ENCODE measurements around the gene CAV3.
"Not testable (repeated sequence)": the region's sequence is repeated elsewhere in the genome, so short reads cannot be mapped to it uniquely, and the experiment has no call there.

Gene CAV3

DNA sequence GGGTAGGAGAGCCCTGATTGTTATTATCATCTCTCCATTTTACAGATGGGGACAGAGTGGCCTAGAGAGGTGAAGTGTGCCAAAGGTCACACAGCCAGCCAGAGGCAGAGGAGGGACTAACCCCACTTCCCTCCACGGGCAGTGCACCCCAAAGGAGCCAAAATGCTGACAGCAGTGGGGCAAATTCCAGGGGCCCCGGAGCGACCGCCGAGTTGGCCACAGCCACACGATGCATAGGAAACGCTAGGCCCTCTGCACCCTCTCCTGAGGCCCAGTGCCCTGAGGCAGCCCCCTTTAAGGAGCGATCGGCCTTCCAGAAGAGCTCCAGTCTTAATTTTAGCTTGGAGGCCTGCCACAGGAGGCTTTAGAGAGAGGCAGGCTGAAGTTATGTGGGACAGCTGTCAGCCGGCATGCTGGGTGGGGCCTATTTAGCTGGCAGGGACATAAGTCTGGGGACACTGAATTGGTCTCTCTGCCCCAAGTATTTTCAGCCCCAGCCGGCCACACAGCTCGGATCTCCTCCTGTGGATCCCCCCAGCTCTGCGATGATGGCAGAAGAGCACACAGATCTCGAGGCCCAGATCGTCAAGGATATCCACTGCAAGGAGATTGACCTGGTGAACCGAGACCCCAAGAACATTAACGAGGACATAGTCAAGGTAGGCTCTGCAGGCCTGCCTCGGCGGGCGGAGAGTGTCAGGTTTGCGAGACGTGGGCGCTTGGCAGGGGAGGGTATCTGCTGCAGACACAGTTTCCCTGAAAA lies at the start of gene CAV3:
Gene CAV3, plus strand, starts transcription at position 471 of the 763 bp plus-strand sequence. Its CDS starts 75 bp downstream, at position 546.
- DNase-seq (ENCODE audit: low read depth): no peak

GRCh38 chr3:8684992-8685391 lies 48.6 kb upstream of the CAV3 start:
- not testable (repeated sequence) for DNase-seq (ENCODE audit: low read depth)

DNA sequence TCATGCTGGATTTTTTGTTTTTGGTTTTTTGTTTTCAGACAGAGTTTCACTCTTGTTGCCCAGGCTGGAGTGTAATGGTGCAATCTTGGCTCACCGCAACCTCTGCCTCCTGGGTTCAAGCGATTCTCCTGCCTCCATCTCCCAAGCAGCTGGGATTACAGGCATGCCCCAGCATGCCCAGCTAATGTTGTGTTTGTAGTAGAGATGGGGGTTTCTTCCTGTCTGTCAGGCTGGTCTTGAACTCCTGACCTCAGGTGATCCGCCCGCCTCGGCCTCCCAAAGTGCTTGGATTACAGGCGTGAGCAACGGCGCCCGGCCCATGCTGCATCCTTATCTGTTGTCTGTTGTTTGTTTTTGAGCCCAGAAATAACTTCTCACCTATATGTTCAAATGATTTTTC lies 42.3 kb upstream of the CAV3 start:
- not testable (repeated sequence) for DNase-seq (ENCODE audit: low read depth)

- DNase-seq (ENCODE audit: low read depth): no peak
These were observed 31.0 kb upstream of the CAV3 start for GRCh38 chr3:8702560-8702959.

- no peak for DNase-seq (ENCODE audit: low read depth)
These were observed 28.0 kb upstream of the CAV3 start for GRCh38 chr3:8705575-8705974.

DNA sequence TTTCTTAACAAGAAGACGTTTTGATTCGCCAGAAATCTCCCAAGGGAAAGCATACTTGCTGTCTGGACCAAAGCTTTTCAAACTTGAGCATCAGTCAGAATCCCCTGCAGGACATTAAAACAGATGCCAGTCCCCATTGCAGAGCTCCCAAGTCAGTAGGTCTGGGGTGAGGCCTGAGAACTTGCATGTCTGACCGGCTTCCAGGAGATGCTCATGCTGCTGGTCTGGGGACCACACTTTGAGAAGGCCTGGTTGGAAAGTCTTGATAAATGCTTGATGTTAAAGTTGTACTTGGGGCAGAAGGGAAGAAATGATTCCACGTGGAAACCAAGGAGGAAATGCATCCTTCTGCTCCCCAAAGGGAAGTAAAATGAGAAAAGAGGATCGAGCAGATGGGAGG lies 24.3 kb upstream of the CAV3 start:
- DNase-seq (ENCODE audit: low read depth): no peak

GRCh38 chr3:8709801-8710507 lies 23.6 kb upstream of the CAV3 start:
- DNase-seq (ENCODE audit: low read depth): no peak

DNA sequence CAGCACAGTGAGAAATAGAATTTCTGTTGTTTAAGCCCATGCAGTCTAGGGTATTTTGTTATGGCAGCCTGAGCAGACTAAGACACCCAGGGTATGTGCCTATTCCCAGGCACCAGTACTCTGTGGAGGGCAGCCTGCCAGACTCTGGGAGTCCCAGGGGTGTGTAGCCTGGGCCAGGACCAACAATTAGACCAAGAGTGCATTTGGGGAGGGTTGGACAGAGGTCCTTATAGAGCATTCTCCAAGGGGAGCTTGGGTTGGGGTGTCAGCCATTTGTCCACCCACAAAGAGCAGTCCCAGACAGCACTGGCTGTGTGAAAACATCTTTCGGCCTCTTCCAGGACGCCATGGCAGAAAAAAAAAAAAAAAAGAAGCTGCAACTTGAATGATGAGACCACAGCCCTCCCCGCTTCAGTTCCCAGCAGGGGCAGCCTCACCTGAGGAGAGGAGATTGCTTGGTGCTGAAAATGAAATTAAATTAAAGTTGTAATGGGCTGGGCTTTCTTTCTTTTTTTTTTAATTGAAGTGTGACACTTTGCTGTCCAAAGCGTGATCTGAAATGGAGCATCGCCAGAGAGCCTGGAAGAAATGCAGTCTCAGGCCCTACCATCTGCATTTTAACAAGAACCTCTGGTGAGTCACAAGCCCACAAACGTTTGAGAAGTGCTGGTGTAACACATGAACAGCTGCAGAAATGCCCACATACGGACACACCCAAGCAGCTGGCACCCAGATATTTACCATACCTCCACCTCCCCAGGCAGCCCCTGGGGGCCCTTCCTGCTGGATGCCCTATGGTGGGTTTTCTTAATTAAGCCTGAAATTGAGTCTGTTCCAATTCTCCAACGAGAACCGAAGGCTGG lies 21.3 kb upstream of the CAV3 start:
- no peak for DNase-seq (ENCODE audit: low read depth)

DNA sequence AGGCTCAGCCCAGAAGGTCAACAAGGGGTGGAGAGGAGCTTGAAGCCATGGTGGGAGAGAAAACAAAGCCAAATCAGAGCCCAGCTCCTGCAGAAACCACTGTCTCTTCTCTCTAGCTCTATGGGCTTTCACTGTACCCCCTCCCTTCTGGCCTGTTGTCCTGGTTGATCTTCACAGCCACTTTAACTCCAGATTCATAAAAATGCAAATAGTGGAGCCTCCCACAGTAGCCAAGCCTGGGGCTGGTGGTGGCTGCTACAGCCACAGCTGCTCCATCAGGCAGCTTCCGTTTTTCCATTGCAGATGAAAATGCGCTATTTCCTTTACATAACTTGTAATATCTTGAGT lies 20.7 kb upstream of the CAV3 start:
- DNase-seq (ENCODE audit: low read depth): no peak

DNA sequence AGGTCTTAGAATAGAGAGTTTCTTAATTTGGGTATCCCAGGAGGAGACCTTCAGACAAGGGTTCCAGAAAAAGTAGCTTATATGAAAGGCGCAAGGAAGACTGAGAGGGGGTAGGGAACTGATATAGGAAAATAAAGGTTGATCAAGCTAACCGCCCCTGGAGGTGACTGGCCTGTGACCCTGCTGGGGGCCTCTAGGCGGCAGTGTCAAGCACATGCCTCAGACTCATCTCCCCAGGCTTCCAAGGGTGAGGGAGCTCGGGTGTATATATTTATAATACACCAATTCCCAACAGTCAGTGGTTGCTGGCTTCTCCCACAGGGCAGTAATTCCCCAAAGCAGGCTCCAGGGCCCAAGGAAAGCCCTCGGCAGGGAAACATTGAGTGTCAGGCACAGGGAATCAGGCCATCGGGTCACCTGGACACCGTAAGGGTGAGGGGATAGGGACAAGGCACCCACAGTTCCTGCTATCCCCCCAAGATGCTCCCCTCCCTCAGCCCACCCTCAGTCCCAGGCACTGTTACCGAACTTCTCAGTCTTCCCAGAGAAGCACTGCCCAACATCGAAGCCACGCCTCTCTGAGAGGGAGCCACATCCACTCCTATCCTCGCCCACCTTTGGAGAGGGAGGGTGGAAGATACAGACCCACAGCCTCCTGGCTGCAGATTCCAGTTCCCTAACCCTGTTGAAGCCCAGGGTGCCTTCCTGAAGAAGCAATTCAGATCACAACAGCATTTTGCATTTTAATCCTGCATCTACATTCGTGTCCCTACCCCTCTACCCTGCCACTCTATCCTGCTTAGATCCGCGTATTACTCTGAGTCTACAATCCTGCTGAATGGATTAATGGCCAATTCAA lies 19.5 kb upstream of the CAV3 start:
- peak; percentile 23 for DNase-seq (ENCODE audit: low read depth)

GRCh38 chr3:8715757-8716156 lies 17.8 kb upstream of the CAV3 start:
- not testable (repeated sequence) for DNase-seq (ENCODE audit: low read depth)

GRCh38 chr3:8722808-8723207 lies 10.8 kb upstream of the CAV3 start:
- no peak for DNase-seq (ENCODE audit: low read depth)

DNA sequence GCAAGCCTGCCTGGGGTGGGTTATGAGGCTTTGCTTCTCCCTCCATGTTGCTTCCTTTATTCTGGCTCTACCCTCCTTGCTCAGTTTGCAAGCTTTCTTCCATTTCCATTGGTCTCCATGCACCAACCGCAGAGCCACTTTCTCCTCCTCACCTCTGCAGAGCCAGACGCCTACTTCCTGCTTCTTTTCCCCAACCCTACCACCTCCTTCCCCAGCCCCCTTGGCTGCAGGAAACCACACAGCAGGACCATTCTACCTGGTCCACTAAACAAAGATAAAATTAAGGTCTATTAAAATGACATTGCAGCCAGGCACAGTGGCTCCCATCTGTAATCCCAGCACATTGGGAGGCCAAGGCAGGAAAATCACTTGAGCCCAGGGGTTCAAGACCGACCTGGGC lies 10.0 kb upstream of the CAV3 start:
- no peak for DNase-seq (ENCODE audit: low read depth)

DNA sequence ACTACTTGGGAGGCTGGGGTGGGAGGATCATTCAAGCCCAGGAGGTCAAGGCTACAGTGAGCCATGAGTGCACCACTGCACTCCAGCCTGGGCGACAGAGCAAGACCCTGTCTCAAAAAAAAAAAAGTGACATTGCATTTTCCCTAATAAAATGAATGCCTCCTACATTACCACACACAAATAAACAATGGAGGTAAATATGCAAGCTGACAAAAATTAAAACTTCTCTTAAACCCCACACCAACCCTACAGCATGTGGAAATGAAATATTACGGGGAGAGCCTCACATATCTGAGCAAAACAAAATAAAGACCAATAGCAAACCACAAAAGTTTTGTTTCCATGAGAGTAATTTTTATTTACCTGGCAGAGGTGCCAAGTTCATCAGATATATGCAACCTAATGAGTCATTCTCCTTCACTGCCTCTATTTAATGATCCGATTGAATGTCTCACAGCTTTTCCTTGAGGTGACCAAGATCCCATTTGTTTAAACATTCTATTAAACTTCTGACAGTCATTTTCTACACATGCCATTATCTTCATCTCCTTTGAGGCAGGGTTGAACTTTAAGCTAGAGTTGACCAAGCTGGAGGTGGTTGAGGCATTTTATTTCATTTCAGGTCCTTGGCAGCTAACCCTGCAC lies 9.4 kb upstream of the CAV3 start:
- no peak for DNase-seq (ENCODE audit: low read depth)

DNA sequence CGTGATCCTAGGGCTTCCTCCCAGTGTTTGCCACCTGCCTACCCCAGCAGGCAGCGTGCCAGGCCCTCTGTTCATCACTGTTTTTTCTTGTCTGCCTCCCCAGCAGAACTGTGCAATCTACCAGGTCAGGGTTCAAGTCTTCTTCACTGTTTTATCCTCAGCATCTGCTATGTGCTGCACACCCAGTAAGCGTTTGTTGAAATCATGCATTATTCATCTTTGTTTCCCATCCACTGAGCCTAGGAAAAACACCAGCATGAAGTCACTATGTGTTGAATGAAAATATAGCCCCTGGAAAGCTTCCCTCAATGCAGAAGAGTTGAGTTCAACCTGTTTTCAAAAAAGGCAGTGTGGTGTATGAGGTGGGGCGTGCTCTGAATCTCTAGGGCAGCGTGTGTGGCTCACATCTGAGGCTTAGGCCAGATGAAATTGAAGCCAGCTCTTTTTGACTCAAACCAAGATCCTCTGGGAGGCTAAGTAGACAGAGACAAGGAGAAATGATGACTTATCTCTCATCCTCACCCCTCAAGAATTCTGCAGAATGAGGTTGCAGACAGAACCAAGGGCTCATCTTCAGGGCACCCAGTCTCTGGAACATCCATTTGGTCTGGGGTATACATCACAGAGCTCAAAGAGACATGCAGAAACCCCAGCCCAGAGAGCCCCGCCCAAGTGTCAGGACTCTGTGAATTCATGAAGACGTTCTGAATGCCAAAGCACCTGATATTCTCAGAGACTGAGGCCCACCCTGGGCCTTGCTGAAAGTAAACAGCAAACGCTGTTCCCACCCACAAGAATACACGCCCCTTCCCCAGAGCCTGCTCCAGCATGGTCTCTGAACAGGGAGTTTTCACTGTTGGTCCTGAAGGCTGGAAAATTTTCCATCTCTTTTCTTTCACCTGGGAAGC lies 5.7 kb upstream of the CAV3 start:
- no peak for DNase-seq (ENCODE audit: low read depth)

DNA sequence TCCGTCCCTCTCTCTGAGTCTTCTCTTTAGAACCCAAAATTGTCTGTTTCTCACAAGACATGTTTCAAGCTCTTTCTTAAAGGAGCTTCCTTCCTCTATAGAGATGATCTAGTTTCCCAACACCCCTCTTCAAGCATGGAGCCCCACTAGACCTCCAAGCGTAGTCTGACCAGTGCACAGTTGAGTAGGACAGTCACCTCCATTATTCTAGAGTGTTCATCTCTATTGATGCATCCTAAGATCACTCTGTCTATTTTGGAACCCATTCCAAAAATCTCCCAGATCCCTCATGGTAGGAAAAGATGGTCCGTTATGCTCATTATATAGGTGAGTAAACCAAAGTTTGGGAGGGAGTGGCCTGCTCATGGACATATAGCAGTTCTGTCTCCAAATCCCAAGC lies 4.1 kb upstream of the CAV3 start:
- DNase-seq (ENCODE audit: low read depth): no peak

DNA sequence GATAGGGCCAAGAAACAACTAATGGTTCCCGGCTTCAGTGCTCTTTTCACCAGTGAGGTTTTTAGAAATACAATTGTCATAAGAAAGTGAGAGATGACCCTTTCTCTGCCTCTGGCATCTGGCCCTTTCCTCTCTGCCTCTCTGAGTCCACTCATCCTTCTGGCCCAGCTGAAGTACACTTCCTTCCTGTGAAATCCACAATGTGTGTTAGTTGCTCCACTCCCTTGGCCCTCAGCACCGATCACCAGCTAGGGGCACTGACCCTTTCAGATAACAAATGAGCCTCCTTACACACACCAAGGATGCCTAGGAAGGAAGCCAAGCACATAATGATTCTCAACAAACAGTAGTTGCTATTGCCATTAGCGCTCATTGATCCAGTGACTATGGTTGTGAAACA lies 2.9 kb upstream of the CAV3 start:
- DNase-seq (ENCODE audit: low read depth): peak; percentile 34

DNA sequence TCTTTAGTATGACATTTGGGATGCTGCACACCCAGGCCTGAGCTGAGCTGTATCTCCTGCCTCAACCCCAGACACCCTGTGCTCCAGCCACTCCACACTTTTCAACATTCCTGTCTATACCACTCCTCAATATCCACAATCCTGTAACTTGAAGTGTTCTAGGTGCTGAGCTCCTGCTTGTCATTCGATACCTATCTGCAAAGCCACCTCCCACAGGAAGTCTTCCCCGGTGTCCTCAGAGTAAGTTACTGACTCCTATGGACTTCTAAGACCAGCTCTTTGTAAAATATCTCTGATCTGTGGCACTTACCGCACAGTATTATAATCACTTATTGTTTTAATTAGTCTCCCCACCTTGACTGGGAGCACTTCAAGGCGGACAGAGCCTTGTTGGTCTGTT lies 1.2 kb upstream of the CAV3 start:
- DNase-seq (ENCODE audit: low read depth): no peak

- no peak for DNase-seq (ENCODE audit: low read depth)
These were observed 706 bp downstream of the CAV3 start for GRCh38 chr3:8734137-8734878.

DNA sequence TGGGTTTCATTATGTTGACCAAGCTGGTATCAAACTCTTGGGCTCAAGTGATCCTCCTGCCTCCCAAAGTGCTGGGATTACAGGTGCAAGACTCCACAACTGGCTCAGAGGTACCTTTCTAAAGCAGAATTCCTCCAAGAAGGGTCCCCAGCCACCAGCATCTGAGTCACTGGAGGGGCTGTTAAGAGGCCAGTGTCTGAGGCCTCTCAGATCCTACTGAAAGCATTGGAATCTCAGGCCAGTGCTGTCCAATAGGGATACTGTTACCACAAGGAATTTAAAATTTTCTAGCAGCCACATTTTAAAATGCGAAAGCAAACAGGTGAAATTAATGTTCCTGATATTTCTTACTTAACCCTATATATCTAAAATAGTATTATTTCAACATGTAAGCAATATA lies 1.3 kb downstream of the CAV3 start:
- DNase-seq (ENCODE audit: low read depth): no peak

Measured in iris pigment epithelial cell (primary cell).